ENCODE measurements around the gene SORCS3. TPM values are rescaled to one million over a fixed set of nuclear protein-coding genes. Genes with fewer than 3 reads are reported as not detected.

The SORCS3 gene
- total and polyA plus RNA-seq, 7 donors: 0.15 to 1.1 (median 0.33) TPM; not detected in 2

DNA sequence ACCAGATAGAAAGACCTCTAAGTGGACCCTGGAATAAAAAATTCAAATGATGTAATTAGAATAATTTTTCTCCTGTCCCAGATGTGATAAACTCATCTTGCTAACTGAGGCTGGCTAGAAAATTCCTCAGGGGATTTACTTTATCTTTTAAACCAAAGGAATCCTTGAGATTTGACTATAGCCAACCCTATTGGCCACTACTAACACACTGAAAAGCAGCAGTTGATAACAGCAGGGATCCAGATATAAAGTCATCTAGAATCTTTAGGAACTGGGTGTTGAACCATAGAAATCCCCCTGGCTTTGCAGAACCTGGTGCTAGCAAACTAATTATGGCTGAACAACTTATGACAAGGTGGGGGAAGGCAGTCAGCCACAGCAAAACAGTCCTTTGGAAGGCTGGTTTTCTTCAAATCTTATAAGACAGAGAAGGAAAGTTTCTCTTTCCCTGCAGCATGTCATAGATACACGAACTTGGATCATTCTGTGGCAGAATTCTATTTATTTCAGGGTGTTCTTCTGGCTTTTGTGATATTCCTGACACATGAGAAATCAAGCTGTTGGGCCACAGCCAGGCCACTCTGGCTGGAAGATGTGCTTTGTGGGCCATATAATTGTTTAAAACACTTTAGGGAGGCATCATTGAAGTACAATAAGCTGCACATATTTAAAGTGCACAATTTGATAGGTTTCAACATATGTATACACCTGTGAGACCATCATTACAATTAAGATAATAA is 643.6 kb downstream of the SORCS3 start:
- H3K9me3 ChIP-seq: no peaks in the 10 kb centered on the region
- TF ChIP-seq POLR2A (IDR thresholded peaks at IDR 0.05) (no peak), POLR2AphosphoS5 (IDR thresholded peaks at IDR 0.05) (peak in 3 of 4 donors; percentile 8 to 49 (median 34))
- no peak for DNase-seq
- no peak overlapping the region for H3K4me3 ChIP-seq
- intact Hi-C loops (cut with DNase I): no loop called here
- no peak overlapping the region for H3K27ac ChIP-seq
- no peaks in the 10 kb centered on the region for H3K27me3 ChIP-seq
- H3K36me3 ChIP-seq: no peaks in the 10 kb centered on the region
- WGBS, 2 donors: 18 to 36% methylated on average over 1 of the region's 1 CpG
- H3K4me1 ChIP-seq: peaks cover 0 to 27% (median 14%) of the 10 kb centered on the region in 4 donors

DNA sequence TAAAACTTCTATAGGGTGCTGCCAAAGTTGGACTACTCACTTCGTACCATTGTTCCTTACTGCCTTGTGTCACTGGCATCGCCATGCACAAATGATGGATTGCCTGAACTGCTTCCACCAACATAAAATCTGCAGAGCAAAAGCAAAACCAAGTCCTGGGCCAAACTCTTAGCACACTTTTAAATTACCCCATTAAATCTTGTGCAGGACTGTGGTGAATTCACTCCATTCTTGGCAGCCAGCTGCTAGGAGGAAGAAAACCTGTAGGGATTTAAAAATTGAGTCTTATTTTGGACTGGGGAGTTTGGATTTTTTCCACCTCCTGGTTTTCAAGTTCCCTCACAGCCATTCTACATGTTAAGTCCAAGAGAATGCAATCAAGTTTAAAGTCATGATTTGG is 646.9 kb downstream of the SORCS3 start:
- no peak overlapping the region for H3K4me3 ChIP-seq
- DNase-seq: no peak
- no peaks in the 10 kb centered on the region for H3K9me3 ChIP-seq
- intact Hi-C loops (cut with DNase I): no loop called here
- peaks cover 0 to 27% (median 14%) of the 10 kb centered on the region in 4 donors for H3K4me1 ChIP-seq
- TF ChIP-seq, protein P1, sequence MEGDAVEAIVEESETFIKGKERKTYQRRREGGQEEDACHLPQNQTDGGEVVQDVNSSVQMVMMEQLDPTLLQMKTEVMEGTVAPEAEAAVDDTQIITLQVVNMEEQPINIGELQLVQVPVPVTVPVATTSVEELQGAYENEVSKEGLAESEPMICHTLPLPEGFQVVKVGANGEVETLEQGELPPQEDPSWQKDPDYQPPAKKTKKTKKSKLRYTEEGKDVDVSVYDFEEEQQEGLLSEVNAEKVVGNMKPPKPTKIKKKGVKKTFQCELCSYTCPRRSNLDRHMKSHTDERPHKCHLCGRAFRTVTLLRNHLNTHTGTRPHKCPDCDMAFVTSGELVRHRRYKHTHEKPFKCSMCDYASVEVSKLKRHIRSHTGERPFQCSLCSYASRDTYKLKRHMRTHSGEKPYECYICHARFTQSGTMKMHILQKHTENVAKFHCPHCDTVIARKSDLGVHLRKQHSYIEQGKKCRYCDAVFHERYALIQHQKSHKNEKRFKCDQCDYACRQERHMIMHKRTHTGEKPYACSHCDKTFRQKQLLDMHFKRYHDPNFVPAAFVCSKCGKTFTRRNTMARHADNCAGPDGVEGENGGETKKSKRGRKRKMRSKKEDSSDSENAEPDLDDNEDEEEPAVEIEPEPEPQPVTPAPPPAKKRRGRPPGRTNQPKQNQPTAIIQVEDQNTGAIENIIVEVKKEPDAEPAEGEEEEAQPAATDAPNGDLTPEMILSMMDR (IDR thresholded peaks at IDR 0.05): no peak
- TF ChIP-seq POLR2AphosphoS5 (IDR thresholded peaks at IDR 0.05): peak in 3 of 4 donors; percentile 37 to 67 (median 58)
- H3K36me3 ChIP-seq: no peaks in the 10 kb centered on the region
- 50 to 69% methylated on average over 2 of the region's 2 CpGs for WGBS, 2 donors
- no peak overlapping the region for H3K27ac ChIP-seq
- H3K27me3 ChIP-seq: no peaks in the 10 kb centered on the region

DNA sequence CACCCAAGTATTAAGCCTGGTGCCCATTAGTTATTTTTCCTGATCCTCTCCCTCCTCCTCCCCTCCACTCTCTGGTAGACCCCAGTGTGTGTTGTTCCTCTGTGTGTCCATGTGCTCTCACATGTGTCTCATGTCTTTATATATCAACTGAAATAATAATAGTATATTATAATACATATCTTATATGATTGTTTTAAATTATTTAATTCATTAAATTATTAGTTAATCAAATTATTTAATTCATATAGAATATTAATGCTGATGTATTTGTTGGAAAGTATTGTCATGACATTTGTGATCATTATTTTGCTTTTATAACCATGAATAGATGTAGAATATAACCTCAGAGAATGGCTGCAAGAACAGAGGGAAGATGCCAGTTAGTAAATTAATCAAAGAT is 647.5 kb downstream of the SORCS3 start:
- Histone ChIP-seq H3K4me1 (peaks cover 0 to 27% (median 14%) of the 10 kb centered on the region in 4 donors), H3K36me3 (no peaks in the 10 kb centered on the region), H3K27ac (no peak overlapping the region), H3K4me3 (no peak overlapping the region), H3K9me3 (no peaks in the 10 kb centered on the region), H3K27me3 (no peaks in the 10 kb centered on the region)
- no peak for DNase-seq
- intact Hi-C loops (cut with DNase I): no loop called here
- TF ChIP-seq POLR2AphosphoS5 (IDR thresholded peaks at IDR 0.05) (no peak), EP300 (IDR thresholded peaks at IDR 0.05) (no peak), POLR2A (IDR thresholded peaks at IDR 0.05) (no peak)
- TF ChIP-seq, protein P1 (IDR thresholded peaks at IDR 0.05): no peak

DNA sequence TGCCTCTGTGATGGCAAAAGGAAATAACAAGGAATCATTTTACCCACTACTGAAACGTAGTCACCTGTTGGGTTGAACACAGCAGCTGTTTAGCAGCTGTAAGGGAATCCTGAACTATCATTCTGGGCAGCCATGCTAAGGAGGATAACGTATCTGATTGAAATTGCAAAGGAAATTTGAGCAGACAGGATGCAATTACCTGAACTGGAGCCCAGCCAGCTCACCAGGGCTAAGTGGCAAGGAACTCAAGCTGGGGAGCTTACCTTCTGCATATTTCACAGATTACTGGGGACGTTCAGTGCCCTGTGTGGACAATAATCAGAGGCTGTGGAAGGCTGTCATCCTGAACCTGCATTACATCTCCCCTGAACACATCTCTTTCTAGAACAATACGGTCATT is 650.5 kb downstream of the SORCS3 start:
- DNase-seq: no peak
- Histone ChIP-seq H3K4me1 (peaks cover 0 to 12% (median 3%) of the 10 kb centered on the region in 4 donors), H3K27me3 (no peaks in the 10 kb centered on the region), H3K9me3 (no peaks in the 10 kb centered on the region), H3K4me3 (no peak overlapping the region), H3K27ac (no peak overlapping the region), H3K36me3 (no peaks in the 10 kb centered on the region)
- WGBS, 2 donors: 32 to 55% methylated on average over 4 of the region's 4 CpGs
- TF ChIP-seq EP300 (IDR thresholded peaks at IDR 0.05): no peak
- intact Hi-C loops (cut with DNase I): no loop called here

DNA sequence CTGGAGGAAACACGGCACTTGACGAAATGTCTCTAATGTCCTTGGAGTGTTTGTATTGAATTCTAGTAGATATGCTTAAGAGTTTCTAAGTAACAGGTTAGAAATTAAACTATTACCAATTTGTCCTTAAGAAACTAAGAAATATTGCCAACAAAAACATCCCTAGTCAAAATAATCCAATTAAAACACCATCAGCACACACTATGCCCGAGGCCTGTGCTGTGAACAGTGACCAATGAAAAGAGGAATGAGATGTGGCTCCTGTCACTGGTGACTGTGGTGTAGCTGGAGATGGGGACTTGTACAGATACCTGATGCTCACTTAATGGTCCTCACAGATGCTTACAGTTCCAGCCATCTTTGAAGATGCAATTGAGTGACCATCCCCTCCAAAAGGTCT is 651.1 kb downstream of the SORCS3 start:
- TF ChIP-seq POLR2AphosphoS5 (IDR thresholded peaks at IDR 0.05): no peak
- TF ChIP-seq, protein P1 (IDR thresholded peaks at IDR 0.05): no peak
- no peak for TF ChIP-seq EP300 (IDR thresholded peaks at IDR 0.05)
- TF ChIP-seq POLR2A (IDR thresholded peaks at IDR 0.05): no peak
- Histone ChIP-seq H3K27ac (no peak overlapping the region), H3K9me3 (no peaks in the 10 kb centered on the region), H3K36me3 (no peaks in the 10 kb centered on the region), H3K4me1 (peaks cover 0 to 12% (median 3%) of the 10 kb centered on the region in 4 donors), H3K4me3 (no peak overlapping the region), H3K27me3 (no peaks in the 10 kb centered on the region)
- 85 to 89% methylated on average over 3 of the region's 3 CpGs for WGBS, 2 donors
- no peak for DNase-seq
- intact Hi-C loops (cut with DNase I): no loop called here

All from sigmoid colon (tissue), 7 donors.